K562 (cell line): Measurements from ENCODE around the gene GRXCR2. TPM values are rescaled to one million over a fixed set of nuclear protein-coding genes. Genes with fewer than 3 reads are reported as not detected.

Source experiments
- CBFB ChIP-seq: sonication (generic); formaldehyde crosslinking; IDR thresholded peaks from 2 replicates; pipeline ENCODE4 v1.4.0; 2020; ENCODE audit warnings: mild to moderate bottlenecking, missing genetic modification reagents
- HDAC2 ChIP-seq: fragments of 450-650 bp; IDR thresholded peaks from 2 replicates; pipeline ENCODE4 v1.6.1; 2016; ENCODE audit warnings: mild to moderate bottlenecking
- JUNB ChIP-seq: fragments of 450-650 bp; formaldehyde crosslinking; conservative IDR thresholded peaks from 2 replicates; pipeline ENCODE4 v1.4.0; 2020; ENCODE audit warnings: mild to moderate bottlenecking
- MAX ChIP-seq: sonication (generic); formaldehyde crosslinking; IDR thresholded peaks from 2 replicates; pipeline ENCODE4 v1.9.0; 2022; ENCODE audit warnings: mild to moderate bottlenecking, missing genetic modification reagents
- MEIS2 ChIP-seq: fragments of 450-650 bp; IDR thresholded peaks from 2 replicates; pipeline ENCODE4 v1.6.1; 2014; ENCODE audit warnings: mild to moderate bottlenecking; ENCODE audit not compliant: partially characterized antibody
- MITF ChIP-seq: IDR thresholded peaks from 2 replicates; pipeline ENCODE4 v1.6.1; 2014; ENCODE audit warnings: antibody characterized with exemption
- PBX2 ChIP-seq, 2 experiments: IDR thresholded peaks in 1 of 2; conservative IDR thresholded peaks in 1 of 2; 2 replicates each; pipeline ENCODE4 v1.6.1; 2016; ENCODE audit warnings: low read depth in 2 of 2, mild to moderate bottlenecking in 1 of 2, missing compliant biosample characterization in 1 of 2, missing genetic modification characterization in 1 of 2, moderate library complexity in 1 of 2
- PRDM10 ChIP-seq: fragments of 450-650 bp; IDR thresholded peaks from 2 replicates; pipeline ENCODE4 v1.6.1; 2018; ENCODE audit not compliant: partially characterized antibody
- SETDB1 ChIP-seq: IDR thresholded peaks from one replicate; pipeline ENCODE4 v1.6.1; 2012; ENCODE audit warnings: low read length, control low read depth, inconsistent platforms
- SMAD2 ChIP-seq: fragments of 150-350 bp; IDR thresholded peaks from 2 replicates; pipeline ENCODE4 v1.6.1; 2014; ENCODE audit warnings: low read depth, mild to moderate bottlenecking, low read length
- SNRNP70 ChIP-seq: fragments of 200-400 bp; formaldehyde crosslinking; optimal IDR thresholded peaks from 2 replicates; pipeline ENCODE3; 2017; ENCODE audit warnings: low read depth, low read length
- TAF9B ChIP-seq: fragments of 450-650 bp; IDR thresholded peaks from 2 replicates; pipeline ENCODE4 v1.6.1; 2018; ENCODE audit warnings: mild to moderate bottlenecking; ENCODE audit not compliant: partially characterized antibody
- YY1 ChIP-seq, 3 experiments: IDR thresholded peaks; 2 replicates each; pipeline ENCODE4 v1.6.1; 2011; ENCODE audit warnings: low read length in 2 of 3, mild to moderate bottlenecking in 2 of 3, moderate library complexity in 2 of 3, borderline replicate concordance in 1 of 3, control low read depth in 1 of 3, low read depth in 1 of 3; ENCODE audit not compliant: insufficient read depth in 3 of 3, insufficient replicate concordance in 2 of 3, control insufficient read depth in 1 of 3, insufficient read length in 1 of 3; ENCODE audit errors: extremely low read depth in 1 of 3
- ZEB2 ChIP-seq: fragments of 450-650 bp; IDR thresholded peaks from 2 replicates; pipeline ENCODE4 v1.6.1; 2016
- ZFP36 ChIP-seq: fragments of 150-350 bp; IDR thresholded peaks from 2 replicates; pipeline ENCODE4 v1.6.1; 2018; ENCODE audit warnings: low read length, low read depth; ENCODE audit not compliant: partially characterized antibody
- ZNF217 ChIP-seq: sonication (generic); formaldehyde crosslinking; IDR thresholded peaks from 2 replicates; pipeline ENCODE4 v1.8.0; 2022; ENCODE audit warnings: mild to moderate bottlenecking, missing genetic modification reagents
- ZNF41 ChIP-seq: fragments of 250-450 bp; sonication (Bioruptor Pico); conservative IDR thresholded peaks from 2 replicates; pipeline ENCODE4 v1.4.0; 2020; ENCODE audit warnings: mild to moderate bottlenecking
- ZNF740 ChIP-seq, 3 experiments: fragments of 200-800 bp in 1 of 3; sonication (Bioruptor generic) in 1 of 3; sonication (generic) in 1 of 3; formaldehyde crosslinking in 1 of 3; IDR thresholded peaks; 2 replicates each; pipeline versions ENCODE4 v1.6.1 to v1.8.0; 2016 to 2022; ENCODE audit warnings: mild to moderate bottlenecking in 2 of 3, missing compliant biosample characterization in 2 of 3, missing genetic modification characterization in 2 of 3, missing genetic modification reagents in 1 of 3
- ZNF785 ChIP-seq: fragments of 250-450 bp; sonication (Bioruptor Pico); IDR thresholded peaks from 2 replicates; pipeline ENCODE4 v1.4.0; 2020; ENCODE audit warnings: mild to moderate bottlenecking
- polyA plus RNA-seq, 8 experiments: library from polyadenylated mRNA; depleted of rRNA in 4 of 8; stranded (reverse) in 5 of 8; unstranded in 3 of 8; fragments of >200 nt; fragmentation: Nextera tagmentation in 2 of 8; fragmentation: Illumina TruSeq in 1 of 8; extraction: Ambion mirVana in 2 of 8; extraction: Trizol in 1 of 8; gene quantifications; 2 replicates each; pipeline versions ENCODE4 v1.2.1 to v1.2.3, GENCODE V29; 2011 to 2014; ENCODE audit warnings: inconsistent platforms in 1 of 8, missing spikeins in 1 of 8
- total RNA-seq, 7 experiments: library from RNA; depleted of rRNA in 6 of 7; stranded (reverse); fragments of >200 nt in 6 of 7; fragmentation: Illumina TruSeq in 2 of 7; extraction: Trizol in 2 of 7; gene quantifications; 2 replicates each; pipeline versions ENCODE4 v1.2.1 to v1.2.3, GENCODE V29; 2011 to 2021; ENCODE audit warnings: low replicate concordance in 1 of 7

The GRXCR2 gene
- total and polyA plus RNA-seq, 9 of the 15 experiments (the other 6 are each of a cell fraction or from before 2014, with no cell fraction given) = not detected

GRCh38 chr5:145825751-145826180 is 47.0 kb downstream of the GRXCR2 start (continued):
- no peak for TF ChIP-seq PRDM10
- no peak for TF ChIP-seq TAF9B
- TF ChIP-seq MEIS2 = peak; percentile 59
- TF ChIP-seq ZNF41 (CRISPR knock-in tag) = no peak
- TF ChIP-seq SETDB1 = no peak
- no peak for TF ChIP-seq ZNF740 (CRISPR knock-in tag; IDR thresholded peaks at IDR 0.05)
- no peak for TF ChIP-seq ZNF740 (tag; IDR thresholded peaks at IDR 0.05)
- no peak for TF ChIP-seq ZNF785 (CRISPR knock-in tag)
- no peak for TF ChIP-seq ZFP36
- no peak for TF ChIP-seq SMAD2
- no peak for TF ChIP-seq CBFB (CRISPR knock-in tag)
- no peak for TF ChIP-seq ZEB2
- no peak for TF ChIP-seq ZNF217 (CRISPR knock-in tag)
- TF ChIP-seq PBX2 (CRISPR knock-in tag; IDR thresholded peaks at IDR 0.05; ENCODE audit: low read depth) = no peak
- peak; percentile 70 for TF ChIP-seq PBX2 (tag; conservative IDR thresholded peaks at IDR 0.05; ENCODE audit: low read depth)
- TF ChIP-seq SNRNP70 = no peak
- peak; percentile 40; the same call in 1 of the 2 replicates for TF ChIP-seq HDAC2
- peak in 1 of 3 experiments; percentile 19 for TF ChIP-seq YY1 (IDR thresholded peaks at IDR 0.05; ENCODE audit: borderline replicate concordance in 1 of 3, control insufficient read depth in 1 of 3, extremely low read depth in 1 of 3, insufficient read depth in 3 of 3, insufficient read length in 1 of 3, insufficient replicate concordance in 2 of 3, low read depth in 1 of 3, low read length in 2 of 3)
- no peak for TF ChIP-seq MITF
- no peak for TF ChIP-seq JUNB (CRISPR knock-in tag)
- no peak for TF ChIP-seq MAX (CRISPR knock-in tag)
